GM10248 (cell line): ENCODE data around the gene CEP170B.
A peak's percentile ranks its signal among the peaks of the same experiment; 100 is the strongest.

Source experiments
- CTCF ChIA-PET: fragments of 300-600 bp; sonication (Branson Sonifier 250); formaldehyde crosslinking; extraction: SDS; loops from one replicate; lab custom pipeline; 2021; ENCODE audit warnings: antibody characterized with exemption; lab: Yijun Ruan, JAX
- POLR2A ChIA-PET: fragments of 350-650 bp; sonication (Branson Sonifier 250); formaldehyde crosslinking; extraction: SDS; loops from one replicate; lab custom pipeline; 2020; ENCODE audit warnings: antibody characterized with exemption; lab: Yijun Ruan, JAX
- DNase-seq: peaks from one replicate; pipeline ENCODE4 v3.0.0; 2012; ENCODE audit errors: extremely low spot score
- TF ChIP-seq, protein P1 (sequence below): IDR thresholded peaks from 2 replicates; pipeline ENCODE4 v1.5.1; 2012; ENCODE audit warnings: mild to moderate bottlenecking, low read depth; ENCODE audit errors: extremely low read depth, missing control alignments, control extremely low read depth

The CEP170B gene

DNA sequence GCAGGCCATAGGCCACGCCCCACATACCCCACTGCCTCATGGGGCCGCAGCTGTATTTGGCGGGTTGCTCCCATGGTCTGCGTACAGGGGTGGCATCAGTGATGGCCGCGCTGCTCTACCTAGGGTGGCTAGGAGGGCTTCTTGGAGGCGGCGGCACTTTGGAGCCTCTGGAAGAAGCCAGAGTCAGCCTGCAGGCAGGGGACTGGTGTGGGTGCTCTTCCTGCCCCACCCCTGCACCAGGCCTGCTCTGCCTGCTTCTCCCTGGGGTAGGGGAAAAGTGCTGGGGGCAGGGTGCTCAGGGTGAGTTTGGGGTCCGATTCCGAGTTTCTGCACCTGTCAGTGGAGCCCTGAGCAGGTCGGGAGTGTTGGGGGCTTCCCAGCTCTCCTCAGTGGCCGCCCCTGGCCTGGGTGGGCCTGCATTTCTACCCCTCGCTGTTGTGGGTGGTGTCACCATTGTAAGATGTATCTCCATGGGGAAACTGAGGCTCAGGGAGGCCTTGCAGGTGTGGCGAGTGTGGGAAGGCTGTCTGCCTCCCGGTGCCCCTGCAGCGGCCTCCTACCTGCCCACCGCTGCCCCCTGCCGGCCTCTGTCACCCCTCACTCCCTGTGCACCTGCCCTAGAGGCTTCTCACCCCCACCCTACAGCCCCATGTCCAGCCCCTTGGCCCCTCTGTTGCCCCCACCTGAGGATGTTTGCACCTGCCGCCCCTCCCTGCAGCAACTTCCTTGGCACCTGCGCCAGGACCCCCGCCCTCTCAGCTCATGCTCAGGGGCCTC is 5.5 kb downstream of the CEP170B start:
- DNase-seq, result no peak
- ChIA-PET POLR2A (no interaction called here), CTCF (interaction anchor here (1.5 kb wide), 1 partner anchor 102 kb away, joined by 3 read pairs; no protein-coding TSS in a partner anchor)
- TF ChIP-seq, protein P1, sequence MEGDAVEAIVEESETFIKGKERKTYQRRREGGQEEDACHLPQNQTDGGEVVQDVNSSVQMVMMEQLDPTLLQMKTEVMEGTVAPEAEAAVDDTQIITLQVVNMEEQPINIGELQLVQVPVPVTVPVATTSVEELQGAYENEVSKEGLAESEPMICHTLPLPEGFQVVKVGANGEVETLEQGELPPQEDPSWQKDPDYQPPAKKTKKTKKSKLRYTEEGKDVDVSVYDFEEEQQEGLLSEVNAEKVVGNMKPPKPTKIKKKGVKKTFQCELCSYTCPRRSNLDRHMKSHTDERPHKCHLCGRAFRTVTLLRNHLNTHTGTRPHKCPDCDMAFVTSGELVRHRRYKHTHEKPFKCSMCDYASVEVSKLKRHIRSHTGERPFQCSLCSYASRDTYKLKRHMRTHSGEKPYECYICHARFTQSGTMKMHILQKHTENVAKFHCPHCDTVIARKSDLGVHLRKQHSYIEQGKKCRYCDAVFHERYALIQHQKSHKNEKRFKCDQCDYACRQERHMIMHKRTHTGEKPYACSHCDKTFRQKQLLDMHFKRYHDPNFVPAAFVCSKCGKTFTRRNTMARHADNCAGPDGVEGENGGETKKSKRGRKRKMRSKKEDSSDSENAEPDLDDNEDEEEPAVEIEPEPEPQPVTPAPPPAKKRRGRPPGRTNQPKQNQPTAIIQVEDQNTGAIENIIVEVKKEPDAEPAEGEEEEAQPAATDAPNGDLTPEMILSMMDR, result peak; percentile 35

DNA sequence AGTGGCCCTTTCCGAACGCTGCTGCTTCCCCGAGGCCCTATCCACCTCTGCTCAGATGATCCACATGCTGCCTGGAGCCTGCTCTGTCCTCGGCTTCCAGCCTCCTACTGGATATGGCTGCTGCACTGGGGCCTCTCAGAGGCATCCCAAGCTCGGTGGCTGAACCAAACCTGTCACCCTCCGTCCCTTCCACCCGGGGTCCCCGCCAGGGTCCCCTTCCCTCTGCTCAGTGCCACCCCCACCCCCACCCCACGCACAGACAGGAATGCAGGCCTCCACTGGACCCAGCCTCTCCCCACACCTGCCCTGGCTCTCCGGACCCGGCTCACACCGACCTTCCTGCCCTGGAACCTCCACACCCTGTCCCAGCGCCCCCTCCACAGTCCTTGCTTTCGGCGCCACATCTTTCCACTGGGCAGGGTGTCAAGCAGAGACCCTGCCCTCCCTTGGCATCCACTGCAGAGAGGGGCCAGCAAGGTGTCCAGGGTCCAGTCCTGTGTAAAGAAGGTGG is 6.1 kb downstream of the CEP170B start:
- ChIA-PET POLR2A (no interaction called here), CTCF (interaction anchor here (1.5 kb wide), 1 partner anchor 102 kb away, joined by 3 read pairs; no protein-coding TSS in a partner anchor)
- TF ChIP-seq, protein P1, result no peak
- DNase-seq, result no peak

DNA sequence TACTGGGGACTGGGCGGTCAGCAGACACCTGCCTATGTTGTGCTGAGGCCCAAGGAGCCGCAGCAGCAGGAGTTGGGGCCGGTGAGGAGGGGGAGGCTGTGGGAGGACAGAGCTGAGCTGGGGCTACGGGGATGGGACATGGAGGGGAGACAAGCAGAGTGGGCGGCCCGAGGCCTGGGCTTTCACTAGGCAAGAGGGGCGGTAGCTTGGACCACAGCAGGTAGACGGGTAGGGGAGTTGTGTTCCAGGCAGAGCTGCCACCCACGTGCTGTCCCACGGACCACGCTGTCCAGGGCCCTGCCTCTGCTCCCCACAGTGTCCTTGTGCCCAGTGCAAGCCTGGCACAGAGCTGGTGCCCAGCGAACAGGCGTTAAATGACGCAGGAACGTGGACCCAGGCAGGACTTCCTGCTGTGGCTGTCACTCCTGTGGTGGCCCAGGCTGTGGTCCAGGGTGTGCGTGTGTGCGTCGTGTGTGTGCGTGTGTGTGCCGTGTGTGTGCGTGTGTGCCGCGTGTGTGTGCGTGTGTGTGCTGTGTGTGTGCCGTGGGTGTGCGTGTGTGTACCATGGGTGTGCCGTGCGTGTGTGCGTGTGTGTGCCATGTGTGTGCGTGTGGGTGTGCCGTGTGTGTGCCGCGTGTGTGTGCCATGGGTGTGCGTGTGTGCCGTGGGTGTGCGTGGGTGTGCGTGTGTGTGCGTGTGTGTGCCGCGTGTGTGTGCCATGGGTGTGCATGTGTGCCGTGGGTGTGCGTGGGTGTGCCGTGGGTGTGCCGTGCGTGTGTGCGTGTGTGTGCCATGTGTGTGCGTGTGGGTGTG is 6.8 kb downstream of the CEP170B start:
- TF ChIP-seq, protein P1, result no peak
- no peak for DNase-seq
- CTCF ChIA-PET, result interaction anchor here (0.7 kb wide), 1 partner anchor 103 kb away, joined by 4 read pairs; no protein-coding TSS in a partner anchor
- POLR2A ChIA-PET, result no interaction called here

DNA sequence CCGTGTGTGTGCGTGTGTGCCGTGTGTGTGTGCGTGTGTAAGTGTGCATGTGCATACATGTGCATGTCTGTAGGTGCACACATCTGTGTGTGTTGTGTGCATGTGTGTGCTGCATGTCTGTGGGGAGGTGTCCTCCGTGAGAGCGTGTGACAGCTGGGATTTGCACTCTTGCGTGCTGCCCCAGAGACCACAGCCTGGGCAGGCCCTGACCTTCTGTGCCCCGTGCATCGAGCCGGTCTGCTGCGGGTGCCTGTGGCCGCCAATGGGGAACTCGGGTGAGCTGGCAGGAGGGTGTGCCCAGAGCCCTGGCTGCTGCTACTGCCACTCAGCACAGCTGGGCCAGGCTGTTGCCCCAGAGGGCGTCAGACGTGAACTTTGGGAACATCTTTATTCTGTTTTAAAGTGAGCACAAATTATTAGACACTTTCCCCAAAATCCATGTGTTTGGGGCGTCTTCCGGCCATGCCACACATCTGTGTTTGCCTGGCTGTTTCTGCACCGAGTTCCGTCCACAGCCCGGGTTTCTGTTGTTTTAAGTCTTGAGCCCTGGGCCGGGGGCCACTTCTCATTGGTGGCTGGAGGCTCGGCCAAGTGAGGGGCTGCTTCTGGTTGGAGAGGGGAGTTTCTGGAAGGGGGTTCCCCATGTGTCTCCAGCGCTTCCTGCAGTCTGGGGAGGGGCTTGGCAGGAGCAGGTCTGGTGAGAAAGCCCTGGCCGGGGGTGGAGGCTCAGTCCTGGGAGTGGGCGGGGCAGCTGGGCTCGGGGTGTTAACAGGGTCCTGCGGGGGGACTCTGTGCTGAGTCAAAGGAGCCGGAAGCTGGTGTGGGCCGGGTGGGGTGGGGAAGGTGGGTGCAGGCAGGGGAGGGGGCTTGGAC is 7.6 kb downstream of the CEP170B start:
- POLR2A ChIA-PET, result interaction anchor here (0.6 kb wide), 1 partner anchor 120 kb away, joined by 3 read pairs; the partner anchor contains the start of gene SIVA1
- CTCF ChIA-PET, result interaction anchor here (0.7 kb wide), 1 partner anchor 104 kb away, joined by 4 read pairs; no protein-coding TSS in a partner anchor
- TF ChIP-seq, protein P1, result no peak
- no peak for DNase-seq

DNA sequence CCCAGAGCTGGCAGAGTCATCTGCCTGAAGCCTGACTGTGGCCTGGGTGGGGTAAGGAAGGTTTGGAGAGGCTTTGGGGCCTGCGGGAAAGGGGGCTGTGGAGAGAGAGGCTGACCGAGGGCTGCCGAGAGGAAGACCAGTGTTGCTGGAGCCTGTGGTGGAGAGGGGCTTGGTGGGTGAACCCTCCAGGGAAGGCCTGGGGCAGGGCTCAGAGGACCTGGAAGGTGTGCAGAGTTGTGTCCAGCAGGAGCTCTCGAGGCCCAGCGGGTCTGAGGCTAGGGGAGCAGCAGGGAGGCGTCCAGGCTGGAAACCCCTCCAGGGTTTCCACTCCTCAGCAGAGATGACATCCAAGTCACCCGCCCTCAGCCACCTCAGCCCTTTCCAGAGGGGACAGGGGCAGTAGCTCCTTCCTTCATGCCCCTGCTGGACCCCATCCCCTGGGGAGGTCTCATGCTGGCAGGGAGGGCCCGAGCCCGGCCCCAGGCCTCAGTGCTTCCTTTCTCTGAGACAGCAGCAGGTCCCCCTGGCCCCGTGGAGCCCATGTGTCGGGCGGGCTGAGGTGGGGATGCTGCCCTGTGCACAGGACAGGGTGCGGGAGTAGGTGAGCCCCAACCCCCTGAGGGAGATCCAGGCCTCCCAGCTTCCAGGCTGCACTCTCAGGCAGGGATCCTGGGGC is 8.4 kb downstream of the CEP170B start:
- POLR2A ChIA-PET, result interaction anchor here (0.6 kb wide), 1 partner anchor 121 kb away, joined by 3 read pairs; the partner anchor contains the start of gene SIVA1
- TF ChIP-seq, protein P1, result no peak
- DNase-seq, result no peak
- CTCF ChIA-PET, result no interaction called here
